Activated CD4-positive, CD25-positive, alpha-beta regulatory T cell treated with anti-CD3 and anti-CD28 coated beads, Interleukin-2, amount 50 U/mL, for 16 hours (primary cell): ENCODE measurements around the gene TMEM222.

Source experiments
- DNase-seq: peaks from one replicate; pipeline ENCODE4 v3.0.0-alpha.2; 2020; ENCODE audit warnings: low read depth, low spot score

Gene TMEM222

GRCh38 chr1:27306892-27307761, 14.8 kb upstream of the TMEM222 start:
- DNase-seq, result no peak

GRCh38 chr1:27307874-27308598, 13.9 kb upstream of the TMEM222 start:
- no peak for DNase-seq

GRCh38 chr1:27314169-27314568, 7.8 kb upstream of the TMEM222 start:
- DNase-seq, result no peak

- no peak for DNase-seq
These were observed 7.2 kb upstream of the TMEM222 start for GRCh38 chr1:27314737-27315136.

- no peak for DNase-seq
These were observed 5.1 kb upstream of the TMEM222 start for GRCh38 chr1:27316860-27317259.

- no peak for DNase-seq
These were observed 3.8 kb upstream of the TMEM222 start for GRCh38 chr1:27318136-27318535.

GRCh38 chr1:27318596-27318995, 3.4 kb upstream of the TMEM222 start:
- no peak for DNase-seq

GRCh38 chr1:27322569-27323240, 742 bp downstream of the TMEM222 start:
- no peak for DNase-seq

- DNase-seq, result no peak
These were observed 3.3 kb downstream of the TMEM222 start for GRCh38 chr1:27325286-27325685.

GRCh38 chr1:27327964-27328363, 6.0 kb downstream of the TMEM222 start:
- DNase-seq, result no peak

GRCh38 chr1:27330786-27331185, 8.8 kb downstream of the TMEM222 start:
- DNase-seq, result no peak

GRCh38 chr1:27331426-27331825, 9.5 kb downstream of the TMEM222 start:
- no peak for DNase-seq

GRCh38 chr1:27331922-27332321, 10.0 kb downstream of the TMEM222 start:
- no peak for DNase-seq

- no peak for DNase-seq
These were observed 10.7 kb downstream of the TMEM222 start for GRCh38 chr1:27332536-27333281.

- no peak for DNase-seq
These were observed 11.8 kb downstream of the TMEM222 start for GRCh38 chr1:27333717-27334279.

- no peak for DNase-seq
These were observed 13.8 kb downstream of the TMEM222 start for GRCh38 chr1:27335506-27336422.

- DNase-seq, result no peak
These were observed 14.8 kb downstream of the TMEM222 start for GRCh38 chr1:27336756-27337155.

- no peak for DNase-seq
These were observed 16.8 kb downstream of the TMEM222 start for GRCh38 chr1:27338751-27339150.

- DNase-seq, result no peak
These were observed 17.2 kb downstream of the TMEM222 start for GRCh38 chr1:27339213-27339612.

GRCh38 chr1:27341525-27342252, 19.7 kb downstream of the TMEM222 start, which contains the start of gene SYTL1:
TSS of gene SYTL1 (plus strand) at chr1:27342022. CDS start at chr1:27345335, 3,313 bp downstream.
- no peak for DNase-seq
